ENCODE results near the gene MRPL37.
"Not testable (repeated sequence)": the region's sequence is repeated elsewhere in the genome, so short reads cannot be mapped to it uniquely, and the experiment has no call there.

MRPL37 gene

DNA sequence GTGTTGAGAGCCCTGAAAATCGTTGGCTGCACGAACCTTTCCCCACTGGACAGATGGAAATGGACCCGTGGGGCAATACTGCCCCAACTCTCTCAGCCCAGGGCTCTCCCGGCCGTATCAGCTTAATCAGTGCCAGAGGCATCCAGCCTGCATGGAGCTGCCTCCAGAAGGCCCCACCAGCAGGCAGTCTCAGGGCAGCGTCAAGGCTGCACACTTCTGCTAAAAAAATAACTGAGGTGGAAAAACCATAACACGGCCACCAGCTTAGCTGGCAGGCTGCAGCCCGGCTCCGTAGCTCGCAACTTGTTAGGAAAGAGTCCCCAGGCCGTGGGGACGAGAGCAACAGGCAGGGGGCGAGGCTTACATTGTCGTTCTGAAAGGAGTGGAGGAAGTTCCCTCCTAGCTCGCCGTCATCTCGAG, 27.9 kb downstream of the MRPL37 start:
- TF ChIP-seq, protein P1, sequence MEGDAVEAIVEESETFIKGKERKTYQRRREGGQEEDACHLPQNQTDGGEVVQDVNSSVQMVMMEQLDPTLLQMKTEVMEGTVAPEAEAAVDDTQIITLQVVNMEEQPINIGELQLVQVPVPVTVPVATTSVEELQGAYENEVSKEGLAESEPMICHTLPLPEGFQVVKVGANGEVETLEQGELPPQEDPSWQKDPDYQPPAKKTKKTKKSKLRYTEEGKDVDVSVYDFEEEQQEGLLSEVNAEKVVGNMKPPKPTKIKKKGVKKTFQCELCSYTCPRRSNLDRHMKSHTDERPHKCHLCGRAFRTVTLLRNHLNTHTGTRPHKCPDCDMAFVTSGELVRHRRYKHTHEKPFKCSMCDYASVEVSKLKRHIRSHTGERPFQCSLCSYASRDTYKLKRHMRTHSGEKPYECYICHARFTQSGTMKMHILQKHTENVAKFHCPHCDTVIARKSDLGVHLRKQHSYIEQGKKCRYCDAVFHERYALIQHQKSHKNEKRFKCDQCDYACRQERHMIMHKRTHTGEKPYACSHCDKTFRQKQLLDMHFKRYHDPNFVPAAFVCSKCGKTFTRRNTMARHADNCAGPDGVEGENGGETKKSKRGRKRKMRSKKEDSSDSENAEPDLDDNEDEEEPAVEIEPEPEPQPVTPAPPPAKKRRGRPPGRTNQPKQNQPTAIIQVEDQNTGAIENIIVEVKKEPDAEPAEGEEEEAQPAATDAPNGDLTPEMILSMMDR (IDR thresholded peaks at IDR 0.05; ENCODE audit: extremely low read depth, insufficient read depth, missing control alignments), result no peak
- no peak for DNase-seq (ENCODE audit: low spot score)
- in situ Hi-C loops (cut with MboI; ENCODE audit: low pct_unique_long_range_greater_than_20kb, low sequenced_read_pairs, unreplicated experiment), result no loop called here

DNA sequence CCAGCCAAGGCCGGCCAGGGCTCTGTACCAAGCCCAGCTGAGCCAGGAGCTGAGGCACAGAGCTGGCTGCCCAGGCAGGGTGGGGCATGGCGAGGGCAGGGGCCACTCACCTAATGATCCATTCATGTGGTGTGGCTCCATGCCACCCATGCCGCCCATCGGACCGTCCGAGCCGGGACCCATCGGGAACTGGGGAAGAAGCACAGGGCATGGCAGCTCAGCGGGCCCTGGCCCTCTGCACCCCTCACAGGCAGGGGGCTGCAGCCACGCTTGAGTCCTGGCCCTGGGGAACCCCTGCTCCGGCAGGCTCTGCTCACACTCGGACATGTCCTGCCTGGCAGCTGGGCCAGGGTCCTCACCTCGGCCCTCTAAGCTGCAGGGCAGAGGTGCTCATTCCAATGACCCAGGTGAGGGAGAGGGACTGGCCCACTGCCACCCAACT, 28.7 kb downstream of the MRPL37 start:
- TF ChIP-seq, protein P1 (IDR thresholded peaks at IDR 0.05; ENCODE audit: extremely low read depth, insufficient read depth, missing control alignments), result no peak
- in situ Hi-C loops (cut with MboI; ENCODE audit: low pct_unique_long_range_greater_than_20kb, low sequenced_read_pairs, unreplicated experiment), result no loop called here
- no peak for DNase-seq (ENCODE audit: low spot score)

DNA sequence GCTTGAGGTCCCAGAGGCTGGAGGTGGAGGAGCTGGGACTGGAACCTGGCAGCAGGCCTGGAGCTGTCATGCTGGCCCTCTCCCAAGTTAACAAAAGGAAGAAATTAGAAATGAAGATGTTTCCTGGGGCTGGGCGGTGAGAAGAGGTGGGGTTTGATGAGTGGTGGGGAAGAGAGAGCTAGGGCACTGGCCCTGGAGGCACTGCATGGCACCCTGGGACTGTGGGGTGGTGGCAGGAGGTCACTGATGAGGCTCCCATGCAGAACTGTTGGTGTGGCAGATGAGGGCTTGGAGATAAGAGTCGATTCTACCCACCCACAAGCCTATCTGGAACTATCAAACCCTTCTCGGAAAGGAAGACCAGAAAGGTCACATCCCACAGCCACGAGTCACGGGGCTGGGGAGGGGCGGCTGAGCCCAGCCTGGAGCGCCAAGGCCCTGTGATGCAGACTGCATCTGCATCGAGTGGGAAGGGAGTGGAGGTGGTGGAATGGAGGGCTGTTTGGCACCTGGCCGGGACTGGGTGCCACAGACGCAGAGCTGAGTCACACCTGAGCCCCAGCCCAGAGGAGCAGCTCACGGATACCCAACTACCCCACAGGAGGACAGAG, 29.4 kb downstream of the MRPL37 start:
- no peak for DNase-seq (ENCODE audit: low spot score)
- in situ Hi-C loops (cut with MboI; ENCODE audit: low pct_unique_long_range_greater_than_20kb, low sequenced_read_pairs, unreplicated experiment), result no loop called here
- TF ChIP-seq, protein P1 (IDR thresholded peaks at IDR 0.05; ENCODE audit: extremely low read depth, insufficient read depth, missing control alignments), result no peak

DNA sequence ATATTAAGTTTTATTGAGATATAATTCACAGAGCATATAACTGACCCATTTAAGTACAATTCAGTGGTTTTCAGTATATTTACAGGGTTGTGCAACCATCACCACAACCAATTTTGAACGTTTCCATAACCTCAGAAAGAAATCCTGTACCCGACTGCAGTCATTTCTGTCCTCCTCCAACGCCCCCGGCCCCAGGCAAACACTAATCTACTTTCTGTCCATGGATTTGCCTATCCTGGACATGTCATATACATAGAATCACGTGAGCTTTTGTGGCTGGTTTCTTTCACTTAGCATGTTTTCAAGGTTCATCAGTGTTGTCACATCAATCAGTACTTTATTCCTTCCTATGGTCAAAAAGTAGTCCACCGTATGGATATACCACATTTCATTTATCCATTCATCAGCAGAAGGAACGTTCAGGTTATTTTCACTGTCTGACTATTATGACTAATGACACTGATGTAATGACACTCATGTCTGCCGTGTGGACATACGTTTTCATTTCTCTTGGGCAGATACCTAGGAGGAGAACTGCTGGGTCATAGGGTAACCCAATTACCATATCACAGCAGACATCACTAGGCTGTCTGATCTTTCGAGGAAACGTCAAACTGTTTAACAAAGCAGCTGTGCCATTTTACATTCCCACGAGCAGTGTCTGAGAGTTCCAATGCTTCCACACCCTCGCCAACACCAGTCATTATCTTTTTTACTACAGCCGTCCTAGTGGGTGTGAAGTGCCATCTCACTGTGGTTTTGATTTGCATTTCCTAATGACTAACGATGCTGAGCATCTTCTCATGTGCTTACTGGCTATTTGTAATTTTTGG, 30.8 kb downstream of the MRPL37 start:
- no peak for DNase-seq (ENCODE audit: low spot score)
- TF ChIP-seq, protein P1 (IDR thresholded peaks at IDR 0.05; ENCODE audit: extremely low read depth, insufficient read depth, missing control alignments), result no peak
- in situ Hi-C loops (cut with MboI; ENCODE audit: low pct_unique_long_range_greater_than_20kb, low sequenced_read_pairs, unreplicated experiment), result no loop called here

DNA sequence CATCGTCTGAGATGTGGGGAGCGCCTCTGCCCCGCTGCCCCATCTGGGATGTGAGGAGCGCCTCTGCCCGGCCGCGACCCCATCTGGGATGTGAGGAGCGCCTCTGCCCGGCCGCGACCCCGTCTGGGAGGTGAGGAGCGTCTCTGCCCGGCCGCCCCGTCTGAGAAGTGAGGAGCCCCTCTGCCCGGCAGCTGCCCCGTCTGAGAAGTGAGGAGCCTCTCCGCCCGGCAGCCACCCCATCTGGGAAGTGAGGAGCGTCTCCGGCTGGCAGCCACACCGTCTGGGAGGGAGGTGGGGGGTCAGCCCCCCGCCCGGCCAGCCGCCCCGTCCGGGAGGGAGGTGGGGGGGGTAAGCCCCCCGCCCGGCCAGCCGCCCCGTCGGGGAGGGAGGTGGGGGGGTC, 33.2 kb downstream of the MRPL37 start:
- in situ Hi-C loops (cut with MboI; ENCODE audit: low pct_unique_long_range_greater_than_20kb, low sequenced_read_pairs, unreplicated experiment); DNase-seq (ENCODE audit: low spot score): not testable (repeated sequence)

DNA sequence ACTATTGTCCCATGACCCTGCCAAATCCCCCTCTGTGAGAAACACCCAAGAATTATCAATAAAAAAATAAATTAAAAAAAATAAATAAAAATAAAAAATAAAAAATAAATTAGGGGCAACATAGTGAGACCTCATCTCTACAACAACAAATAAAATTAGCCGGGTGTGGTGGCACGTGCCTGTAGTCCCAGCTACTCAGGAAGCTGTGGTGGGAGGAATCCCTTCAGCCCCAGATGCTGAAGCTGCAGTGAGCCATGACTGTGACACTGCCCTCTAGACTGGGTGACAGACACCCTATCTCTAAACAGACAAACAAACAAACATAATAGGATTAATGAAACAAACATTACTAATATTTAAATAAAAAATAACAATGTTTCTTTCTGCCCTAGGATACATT, 34.3 kb downstream of the MRPL37 start:
- TF ChIP-seq, protein P1 (IDR thresholded peaks at IDR 0.05; ENCODE audit: extremely low read depth, insufficient read depth, missing control alignments), result no peak
- DNase-seq (ENCODE audit: low spot score), result no peak
- in situ Hi-C loops (cut with MboI; ENCODE audit: low pct_unique_long_range_greater_than_20kb, low sequenced_read_pairs, unreplicated experiment), result no loop called here

DNA sequence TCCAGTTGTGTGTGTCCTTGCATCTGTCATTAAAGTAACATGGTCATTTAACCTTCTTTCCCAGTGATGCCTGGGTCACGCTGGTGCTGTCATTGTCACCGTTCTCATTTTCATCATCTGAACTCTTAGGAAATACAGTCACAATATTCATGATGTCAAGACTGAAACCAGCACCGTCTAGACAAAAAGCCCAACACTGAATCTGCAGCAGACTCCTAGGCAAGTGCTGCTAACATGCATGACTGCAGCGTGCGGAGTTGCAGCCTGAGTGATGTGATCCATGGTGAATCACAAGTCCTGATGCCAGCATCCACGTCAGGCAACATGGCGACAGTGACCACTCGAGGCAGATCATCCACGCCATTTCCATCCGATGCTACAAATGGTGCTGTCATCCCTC, 37.6 kb downstream of the MRPL37 start:
- TF ChIP-seq, protein P1 (IDR thresholded peaks at IDR 0.05; ENCODE audit: extremely low read depth, insufficient read depth, missing control alignments), result no peak
- no peak for DNase-seq (ENCODE audit: low spot score)
- in situ Hi-C loops (cut with MboI; ENCODE audit: low pct_unique_long_range_greater_than_20kb, low sequenced_read_pairs, unreplicated experiment), result no loop called here

Data from GM13977 (cell line).